ENCODE results near the gene CTSL.
"Not testable (repeated sequence)": the region's sequence is repeated elsewhere in the genome, so short reads cannot be mapped to it uniquely, and the experiment has no call there.

Gene CTSL

GRCh38 chr9:87751423-87751822 lies 25.5 kb downstream of the CTSL start:
- TF ChIP-seq CTCF (IDR thresholded peaks at IDR 0.05; ENCODE audit: insufficient read depth, low read depth, low read length, missing control alignments), result no peak
- DNase-seq (ENCODE audit: low read depth), result no peak
- H3K4me3 ChIP-seq (ENCODE audit: low read depth, low read length), result no peak overlapping the region

- no peak for TF ChIP-seq CTCF (IDR thresholded peaks at IDR 0.05; ENCODE audit: insufficient read depth, low read depth, low read length, missing control alignments)
- no peak overlapping the region for H3K4me3 ChIP-seq (ENCODE audit: low read depth, low read length)
- DNase-seq (ENCODE audit: low read depth), result no peak
Measured at GRCh38 chr9:87751868-87752267, 25.9 kb downstream of the CTSL start.

- no peak for DNase-seq (ENCODE audit: low read depth)
- no peak overlapping the region for H3K4me3 ChIP-seq (ENCODE audit: low read depth, low read length)
- no peak for TF ChIP-seq CTCF (IDR thresholded peaks at IDR 0.05; ENCODE audit: insufficient read depth, low read depth, low read length, missing control alignments)
Measured at GRCh38 chr9:87753313-87753712, 27.4 kb downstream of the CTSL start.

- not testable (repeated sequence) for H3K4me3 ChIP-seq (ENCODE audit: low read depth, low read length); DNase-seq (ENCODE audit: low read depth)
Measured at GRCh38 chr9:87758330-87758729, 32.4 kb downstream of the CTSL start.

GRCh38 chr9:87759980-87760379 lies 34.1 kb downstream of the CTSL start:
- not testable (repeated sequence) for DNase-seq (ENCODE audit: low read depth); H3K4me3 ChIP-seq (ENCODE audit: low read depth, low read length)

- no peak overlapping the region for H3K4me3 ChIP-seq (ENCODE audit: low read depth, low read length)
- TF ChIP-seq CTCF (IDR thresholded peaks at IDR 0.05; ENCODE audit: insufficient read depth, low read depth, low read length, missing control alignments), result no peak
- no peak for DNase-seq (ENCODE audit: low read depth)
Measured at GRCh38 chr9:87760529-87760928, 34.6 kb downstream of the CTSL start.

GRCh38 chr9:87763286-87763685 lies 37.4 kb downstream of the CTSL start:
- no peak overlapping the region for H3K4me3 ChIP-seq (ENCODE audit: low read depth, low read length)
- TF ChIP-seq CTCF (IDR thresholded peaks at IDR 0.05; ENCODE audit: insufficient read depth, low read depth, low read length, missing control alignments), result no peak
- no peak for DNase-seq (ENCODE audit: low read depth)

- H3K4me3 ChIP-seq (ENCODE audit: low read depth, low read length), result no peak overlapping the region
- no peak for TF ChIP-seq CTCF (IDR thresholded peaks at IDR 0.05; ENCODE audit: insufficient read depth, low read depth, low read length, missing control alignments)
- no peak for DNase-seq (ENCODE audit: low read depth)
Measured at GRCh38 chr9:87765521-87765920, 39.6 kb downstream of the CTSL start.

Measured in GM12865 (cell line).